Activated CD4-positive, alpha-beta T cell treated with anti-CD3 and anti-CD28 coated beads, Interleukin-2, amount 50 U/mL, for 1 hour (primary cell): ENCODE data around the gene GART.
A peak's percentile ranks its signal among the peaks of the same experiment; 100 is the strongest.

Source experiments
- DNase-seq: peaks from one replicate; pipeline ENCODE4 v3.0.0-alpha.2; 2020

The GART gene

DNA sequence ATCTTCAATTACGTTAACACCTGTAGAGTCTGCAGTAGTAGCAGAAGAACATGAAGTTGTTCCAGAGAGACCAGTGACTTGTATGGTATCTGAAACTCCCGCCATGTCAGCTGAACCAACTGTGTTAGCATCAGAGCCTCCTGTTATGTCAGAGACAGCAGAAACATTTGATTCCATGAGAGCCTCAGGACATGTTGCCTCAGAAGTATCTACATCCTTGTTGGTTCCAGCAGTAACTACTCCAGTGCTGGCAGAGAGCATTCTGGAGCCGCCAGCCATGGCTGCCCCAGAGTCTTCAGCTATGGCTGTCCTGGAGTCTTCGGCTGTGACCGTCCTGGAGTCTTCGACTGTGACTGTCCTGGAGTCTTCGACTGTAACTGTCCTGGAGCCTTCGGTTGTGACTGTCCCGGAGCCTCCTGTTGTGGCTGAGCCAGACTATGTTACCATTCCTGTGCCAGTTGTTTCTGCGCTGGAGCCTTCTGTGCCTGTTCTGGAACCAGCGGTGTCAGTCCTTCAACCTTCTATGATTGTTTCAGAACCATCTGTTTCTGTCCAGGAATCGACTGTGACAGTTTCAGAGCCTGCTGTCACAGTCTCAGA lies 11.2 kb upstream of the GART start:
- DNase-seq: no peak

DNA sequence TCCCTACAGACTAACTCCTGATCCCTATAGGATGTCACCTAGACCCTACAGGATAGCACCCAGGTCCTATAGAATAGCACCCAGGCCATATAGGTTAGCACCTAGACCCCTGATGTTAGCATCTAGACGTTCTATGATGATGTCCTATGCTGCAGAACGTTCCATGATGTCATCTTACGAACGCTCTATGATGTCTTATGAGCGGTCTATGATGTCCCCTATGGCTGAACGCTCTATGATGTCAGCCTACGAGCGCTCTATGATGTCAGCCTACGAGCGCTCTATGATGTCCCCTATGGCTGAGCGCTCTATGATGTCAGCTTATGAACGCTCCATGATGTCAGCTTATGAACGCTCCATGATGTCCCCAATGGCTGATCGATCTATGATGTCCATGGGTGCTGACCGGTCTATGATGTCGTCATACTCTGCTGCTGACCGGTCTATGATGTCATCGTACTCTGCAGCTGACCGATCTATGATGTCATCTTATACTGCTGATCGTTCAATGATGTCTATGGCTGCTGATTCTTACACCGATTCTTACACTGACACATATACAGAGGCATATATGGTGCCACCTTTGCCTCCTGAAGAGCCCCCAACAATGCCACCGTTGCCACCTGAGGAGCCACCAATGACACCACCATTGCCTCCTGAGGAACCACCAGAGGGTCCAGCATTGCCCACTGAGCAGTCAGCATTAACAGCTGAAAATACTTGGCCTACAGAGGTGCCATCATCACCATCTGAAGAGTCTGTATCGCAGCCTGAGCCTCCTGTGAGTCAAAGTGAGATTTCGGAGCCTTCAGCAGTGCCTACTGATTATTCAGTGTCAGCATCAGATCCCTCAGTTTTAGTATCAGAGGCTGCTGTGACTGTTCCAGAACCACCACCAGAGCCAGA lies 10.4 kb upstream of the GART start:
- no peak for DNase-seq

DNA sequence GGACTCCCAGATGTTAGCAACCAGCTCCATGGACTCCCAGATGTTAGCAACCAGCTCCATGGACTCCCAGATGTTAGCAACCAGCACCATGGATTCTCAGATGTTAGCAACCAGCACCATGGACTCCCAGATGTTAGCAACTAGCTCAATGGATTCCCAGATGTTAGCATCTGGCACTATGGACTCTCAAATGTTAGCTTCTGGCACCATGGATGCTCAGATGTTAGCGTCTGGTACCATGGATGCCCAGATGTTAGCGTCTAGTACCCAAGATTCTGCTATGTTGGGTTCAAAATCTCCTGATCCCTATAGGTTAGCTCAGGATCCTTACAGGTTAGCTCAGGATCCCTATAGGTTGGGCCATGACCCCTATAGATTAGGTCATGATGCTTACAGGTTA lies 9.7 kb upstream of the GART start:
- DNase-seq: no peak

DNA sequence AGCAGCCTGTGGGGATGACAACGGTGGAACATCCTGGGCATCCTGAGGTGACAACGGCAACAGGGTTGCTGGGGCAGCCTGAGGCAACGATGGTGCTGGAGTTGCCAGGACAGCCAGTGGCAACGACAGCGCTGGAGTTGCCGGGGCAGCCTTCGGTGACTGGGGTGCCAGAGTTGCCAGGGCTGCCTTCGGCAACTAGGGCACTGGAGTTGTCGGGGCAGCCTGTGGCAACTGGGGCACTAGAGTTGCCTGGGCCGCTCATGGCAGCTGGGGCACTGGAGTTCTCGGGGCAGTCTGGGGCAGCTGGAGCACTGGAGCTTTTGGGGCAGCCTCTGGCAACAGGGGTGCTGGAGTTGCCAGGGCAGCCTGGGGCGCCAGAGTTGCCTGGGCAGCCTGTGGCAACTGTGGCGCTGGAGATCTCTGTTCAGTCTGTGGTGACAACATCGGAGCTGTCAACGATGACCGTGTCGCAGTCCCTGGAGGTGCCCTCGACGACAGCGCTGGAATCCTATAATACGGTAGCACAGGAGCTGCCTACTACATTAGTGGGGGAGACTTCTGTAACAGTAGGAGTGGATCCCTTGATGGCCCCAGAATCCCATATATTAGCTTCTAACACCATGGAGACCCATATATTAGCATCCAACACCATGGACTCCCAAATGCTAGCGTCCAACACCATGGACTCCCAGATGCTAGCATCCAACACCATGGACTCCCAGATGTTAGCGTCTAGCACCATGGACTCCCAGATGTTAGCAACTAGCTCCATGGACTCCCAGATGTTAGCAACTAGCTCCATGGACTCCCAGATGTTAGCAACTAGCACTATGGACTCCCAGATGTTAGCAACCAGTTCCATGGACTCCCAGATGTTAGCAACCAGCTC lies 9.1 kb upstream of the GART start:
- no peak for DNase-seq

DNA sequence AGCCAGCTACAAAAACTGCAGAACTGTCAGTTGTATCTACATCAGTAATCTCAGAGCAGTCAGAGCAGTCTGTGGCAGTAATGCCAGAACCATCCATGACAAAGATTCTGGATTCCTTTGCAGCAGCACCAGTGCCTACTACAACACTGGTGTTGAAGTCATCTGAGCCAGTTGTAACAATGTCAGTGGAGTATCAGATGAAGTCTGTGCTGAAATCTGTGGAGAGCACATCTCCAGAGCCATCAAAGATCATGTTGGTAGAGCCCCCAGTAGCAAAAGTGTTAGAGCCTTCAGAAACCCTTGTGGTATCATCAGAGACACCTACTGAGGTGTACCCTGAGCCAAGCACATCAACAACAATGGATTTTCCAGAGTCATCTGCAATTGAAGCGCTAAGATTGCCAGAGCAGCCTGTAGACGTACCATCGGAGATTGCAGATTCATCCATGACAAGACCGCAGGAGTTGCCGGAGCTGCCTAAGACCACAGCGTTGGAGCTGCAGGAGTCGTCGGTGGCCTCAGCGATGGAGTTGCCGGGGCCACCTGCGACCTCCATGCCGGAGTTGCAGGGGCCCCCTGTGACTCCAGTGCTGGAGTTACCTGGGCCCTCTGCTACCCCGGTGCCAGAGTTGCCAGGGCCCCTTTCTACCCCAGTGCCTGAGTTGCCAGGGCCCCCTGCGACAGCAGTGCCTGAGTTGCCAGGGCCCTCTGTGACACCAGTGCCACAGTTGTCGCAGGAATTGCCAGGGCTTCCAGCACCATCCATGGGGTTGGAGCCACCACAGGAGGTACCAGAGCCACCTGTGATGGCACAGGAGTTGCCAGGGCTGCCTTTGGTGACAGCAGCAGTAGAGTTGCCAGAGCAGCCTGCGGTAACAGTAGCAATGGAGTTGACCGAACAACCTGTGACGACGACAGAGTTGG lies 8.2 kb upstream of the GART start:
- no peak for DNase-seq

DNA sequence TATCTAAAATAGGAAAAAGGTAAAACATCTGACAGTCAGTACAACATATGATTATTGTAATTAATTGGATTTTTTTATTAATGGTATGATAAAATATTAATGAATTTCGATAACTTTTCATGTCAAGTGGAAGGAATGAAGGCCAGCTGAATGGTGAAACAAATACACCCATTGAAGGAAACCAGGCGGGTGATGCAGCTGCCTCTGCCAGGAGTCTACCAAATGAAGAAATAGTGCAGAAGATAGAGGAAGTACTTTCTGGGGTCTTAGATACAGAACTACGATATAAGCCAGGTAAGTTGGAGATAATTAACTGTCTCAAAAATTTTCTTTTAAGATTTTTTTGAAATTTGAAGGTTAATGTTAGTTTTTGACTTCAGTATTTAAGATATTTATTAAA lies 4.2 kb upstream of the GART start:
- no peak for DNase-seq

DNA sequence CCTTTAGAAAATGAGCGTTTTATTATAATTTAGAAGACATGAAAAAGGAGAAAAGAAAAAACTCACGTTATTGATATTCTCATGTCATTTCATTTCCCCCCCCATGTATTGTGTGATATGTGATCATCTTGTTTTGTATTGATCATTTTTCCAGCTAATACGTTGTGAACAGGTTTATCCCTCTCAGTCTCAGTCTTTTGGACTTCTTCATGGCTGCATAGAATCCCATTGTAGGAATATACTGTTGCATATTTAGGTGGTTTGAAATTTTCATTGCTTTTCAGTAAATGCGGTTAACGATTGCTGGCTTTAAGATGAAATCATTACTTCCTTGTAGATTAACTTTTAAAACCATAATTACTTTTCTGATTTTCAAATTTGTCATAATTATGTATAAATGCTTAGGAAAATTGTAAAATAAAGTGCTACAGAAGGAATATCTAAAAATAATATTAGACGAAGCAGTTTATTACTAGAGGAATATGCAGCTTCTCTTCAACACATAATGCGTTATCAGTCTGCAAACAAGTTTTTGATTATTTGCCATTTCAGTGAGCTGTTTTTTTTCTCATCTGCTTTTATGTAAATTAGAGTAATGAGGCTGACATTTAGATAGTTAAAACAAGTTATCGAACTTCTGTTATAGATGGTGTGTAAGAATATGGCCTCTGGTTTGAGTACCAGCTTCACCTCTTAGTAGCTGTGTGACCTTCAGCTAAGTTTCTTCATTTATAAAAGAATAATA lies 2.7 kb upstream of the GART start:
- no peak for DNase-seq

DNA sequence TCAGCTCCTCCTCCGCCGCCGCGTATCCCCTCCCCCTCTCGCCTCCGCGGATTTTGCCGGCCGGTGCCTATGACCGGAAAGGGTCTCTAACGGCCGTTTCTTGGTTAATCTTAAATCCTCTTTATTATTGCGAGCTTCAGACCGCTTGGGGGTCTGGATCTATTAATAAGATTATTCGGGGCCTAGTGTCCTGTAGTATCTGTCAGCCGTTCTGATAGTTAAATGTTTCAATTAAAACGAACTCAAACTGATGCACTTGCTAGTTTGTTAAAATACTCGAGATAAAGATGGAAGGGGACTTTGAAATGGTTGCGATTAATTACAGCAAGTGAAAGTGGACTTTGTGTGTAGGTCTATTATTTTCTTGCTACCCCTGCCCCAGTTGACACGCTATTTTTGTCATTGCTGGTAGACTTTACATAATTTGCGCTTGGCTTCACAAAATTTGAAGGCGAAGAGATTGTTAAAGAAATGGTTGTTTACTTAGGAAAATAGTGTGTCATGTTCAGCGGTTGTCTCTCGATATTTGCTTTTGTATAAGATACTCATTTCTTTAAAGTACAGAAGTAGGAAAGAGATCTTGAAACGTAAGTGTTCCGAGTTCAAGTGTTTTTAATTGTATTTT lies 1.7 kb upstream of the GART start:
- DNase-seq: no peak

DNA sequence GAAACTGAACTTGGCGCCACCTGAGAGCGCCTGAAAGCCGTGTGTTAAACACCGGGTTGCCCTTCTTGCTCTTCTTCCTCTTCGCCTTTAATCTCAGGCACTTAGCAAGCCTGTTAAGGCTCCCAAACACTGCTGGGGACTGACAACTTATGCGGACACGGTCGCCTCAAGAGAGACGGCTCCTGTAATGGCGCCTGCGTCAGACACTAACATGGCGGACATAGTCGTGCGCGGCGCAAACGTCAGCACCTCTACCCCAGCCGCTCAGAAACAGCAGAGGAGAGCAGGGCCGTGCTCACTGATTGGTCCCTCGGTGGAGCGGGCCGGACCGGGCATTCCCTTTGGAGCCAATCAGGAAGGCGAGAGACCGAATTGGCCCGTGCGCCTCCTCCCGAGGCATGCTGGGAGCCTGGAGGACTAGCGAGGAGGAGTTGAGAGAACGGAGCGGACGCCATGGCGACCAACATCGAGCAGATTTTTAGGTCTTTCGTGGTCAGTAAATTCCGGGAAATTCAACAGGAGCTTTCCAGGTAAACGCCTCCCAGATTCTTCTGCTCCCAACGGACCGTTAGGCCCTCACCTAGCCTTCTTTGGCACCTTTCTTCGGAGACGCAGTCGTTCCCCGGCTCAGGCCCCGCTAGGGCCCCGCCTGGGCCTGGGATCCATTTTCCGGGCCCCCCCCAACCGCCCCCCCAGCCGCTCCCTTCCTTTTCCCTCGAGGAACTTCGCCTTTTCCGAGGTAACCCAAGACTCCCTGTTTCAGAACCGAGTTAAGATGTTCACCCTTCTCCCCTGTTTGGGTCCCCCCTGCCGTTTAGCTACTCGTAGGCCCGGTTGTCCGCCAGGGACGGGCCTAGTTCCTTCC lies 955 bp upstream of the GART start, which contains the start of gene SON:
Gene SON, plus strand, starts transcription at position 399 of the 865 bp plus-strand sequence. Its CDS starts 55 bp downstream, at position 454.
- DNase-seq: peak; percentile 97

DNA sequence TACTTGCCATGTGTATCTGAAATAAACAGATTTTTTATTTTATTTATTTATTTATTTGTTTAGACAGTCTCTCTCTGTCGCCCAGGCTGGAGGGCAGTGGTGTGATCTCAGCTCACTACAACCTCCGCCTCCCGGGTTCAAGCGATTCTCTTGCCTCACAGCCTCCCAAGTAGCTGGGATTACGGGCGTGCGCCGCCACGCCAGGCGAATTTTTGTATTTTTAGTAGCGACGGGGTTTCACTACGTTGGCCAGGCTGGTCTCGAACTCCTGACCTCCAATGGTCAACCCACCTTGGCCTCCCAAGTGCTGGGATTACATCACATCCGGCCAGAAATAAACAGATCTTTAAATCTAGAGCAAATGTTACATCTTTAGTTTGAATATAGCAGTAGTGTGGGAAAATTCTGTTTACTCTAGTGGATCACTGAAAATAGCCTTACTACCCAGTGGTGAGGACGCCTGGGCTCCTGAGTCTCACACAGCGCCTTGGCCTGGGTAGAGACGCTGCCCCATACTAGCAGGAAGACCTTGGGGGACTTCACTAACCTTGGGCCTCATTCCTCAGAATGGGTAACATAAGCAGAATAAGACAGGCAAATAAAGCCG lies 709 bp downstream of the GART start:
- DNase-seq: no peak

DNA sequence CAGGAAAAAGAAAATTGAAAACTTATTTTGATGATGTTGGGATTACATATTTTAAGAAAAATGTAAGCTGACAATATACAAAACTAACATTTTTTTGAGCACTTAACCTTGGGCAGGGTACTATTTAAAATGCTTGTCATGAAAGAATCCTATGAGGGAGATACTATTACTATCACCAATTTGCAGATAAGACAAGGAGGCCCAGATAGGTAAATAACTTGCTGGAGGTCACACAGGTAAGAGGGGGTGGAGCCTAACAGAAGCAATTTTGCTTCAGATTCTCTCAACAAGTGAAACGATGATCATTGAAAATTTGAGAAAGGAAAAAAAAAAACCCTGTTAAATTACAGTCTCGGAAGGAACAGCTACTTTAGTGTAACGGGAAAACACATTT lies 1.2 kb downstream of the GART start:
- no peak for DNase-seq

DNA sequence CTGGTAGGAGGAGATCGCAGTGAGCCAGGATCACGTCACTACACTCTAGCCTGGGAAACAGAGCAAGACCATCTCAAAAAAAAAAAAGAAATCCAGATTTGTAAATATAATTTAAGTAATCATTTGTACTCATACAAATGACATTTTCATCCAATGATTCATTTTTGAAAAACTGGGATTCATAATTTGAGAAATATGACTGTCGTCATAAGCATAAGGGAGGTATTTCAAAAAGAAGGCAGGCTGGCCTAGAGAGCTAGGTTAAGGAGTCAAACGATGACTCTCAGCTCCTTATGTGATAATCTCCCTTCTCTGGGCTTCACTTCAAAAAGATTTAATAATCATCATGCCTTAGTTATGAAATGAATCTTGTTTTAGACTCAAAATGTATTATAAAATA lies 2.3 kb downstream of the GART start:
- DNase-seq: no peak

DNA sequence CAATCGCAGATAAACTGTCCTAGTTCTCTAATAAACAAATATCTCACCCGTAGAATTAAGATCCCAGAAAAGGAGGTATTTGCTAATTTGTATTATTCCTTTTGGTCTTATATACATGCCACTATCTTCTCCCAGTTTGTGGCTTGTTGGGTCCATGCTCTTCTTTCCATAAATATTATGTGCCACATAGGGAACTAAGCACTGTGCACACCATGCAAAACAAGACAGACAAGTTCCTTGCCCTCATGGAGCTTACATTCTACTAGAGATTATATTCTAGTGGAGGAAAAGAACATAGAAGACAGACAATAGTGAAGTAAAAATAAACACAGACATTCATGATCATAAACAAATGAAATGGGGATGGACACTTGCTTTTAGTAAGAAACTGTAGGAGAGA lies 4.7 kb downstream of the GART start:
- no peak for DNase-seq

DNA sequence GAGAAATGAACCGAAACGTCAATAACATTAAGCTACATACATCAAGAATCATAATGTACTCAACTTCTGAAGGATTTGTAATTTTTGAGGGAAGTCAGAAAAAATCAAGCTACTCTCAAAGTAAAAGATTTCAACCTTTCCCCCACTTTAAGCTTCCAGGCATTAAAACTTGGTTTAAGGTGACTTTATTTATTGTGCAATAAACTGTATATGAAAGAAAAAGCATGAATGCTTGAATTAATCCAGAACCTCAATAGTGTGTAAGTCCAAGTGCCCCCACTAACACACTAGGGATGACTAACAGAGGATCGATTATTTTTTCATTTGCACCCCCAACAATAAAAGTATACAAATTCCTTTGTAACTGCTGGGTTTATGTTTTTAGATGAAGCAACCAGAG lies 10.9 kb downstream of the GART start:
- DNase-seq: no peak

DNA sequence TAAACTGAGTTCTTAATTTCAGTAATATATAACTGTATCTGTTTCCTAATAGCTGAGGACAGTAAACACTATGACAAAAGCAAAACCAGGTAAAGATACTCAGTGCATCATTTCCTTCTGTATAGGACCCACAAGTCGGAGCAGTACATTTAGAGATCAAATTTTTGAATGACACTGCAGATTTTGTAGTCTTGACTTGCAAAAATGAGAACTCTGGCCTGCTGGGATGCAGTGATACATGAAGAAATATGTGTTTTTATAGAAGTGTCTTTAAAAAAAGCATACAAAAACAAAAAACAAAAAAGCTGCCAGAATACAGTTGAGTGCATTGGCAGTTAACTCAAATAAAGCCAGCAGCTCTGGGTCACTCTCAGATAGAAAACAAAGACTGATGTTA lies 19.0 kb downstream of the GART start:
- no peak for DNase-seq

DNA sequence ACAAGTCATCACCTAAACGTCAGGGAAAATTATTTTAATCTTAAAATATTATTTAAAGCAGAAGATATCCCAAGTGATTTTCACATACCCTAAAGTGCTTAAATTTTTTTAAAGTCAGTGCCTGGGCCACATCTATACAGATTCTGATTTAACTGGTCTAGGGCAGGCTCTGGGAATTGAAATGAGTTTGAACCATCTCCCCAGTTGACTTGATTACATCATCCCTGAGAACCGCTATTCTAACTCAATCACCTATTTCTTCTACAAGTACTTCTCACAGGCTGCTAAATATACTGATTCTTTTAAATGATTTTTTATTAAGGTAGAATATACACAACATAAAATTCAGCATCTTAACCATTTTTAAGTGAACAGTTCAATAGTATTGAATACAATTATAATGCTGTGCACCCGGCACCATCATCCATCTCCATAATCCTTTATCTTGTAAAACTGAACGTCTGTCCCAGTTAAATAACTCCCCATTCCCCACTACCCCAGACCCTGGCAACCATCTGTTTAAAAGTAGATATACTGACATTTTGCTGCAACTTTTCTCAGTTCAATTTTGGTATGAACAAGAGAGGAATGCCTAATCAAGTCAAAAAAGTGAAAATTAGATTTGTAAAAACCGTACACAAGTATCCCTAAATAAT lies 19.5 kb downstream of the GART start:
- DNase-seq: no peak

DNA sequence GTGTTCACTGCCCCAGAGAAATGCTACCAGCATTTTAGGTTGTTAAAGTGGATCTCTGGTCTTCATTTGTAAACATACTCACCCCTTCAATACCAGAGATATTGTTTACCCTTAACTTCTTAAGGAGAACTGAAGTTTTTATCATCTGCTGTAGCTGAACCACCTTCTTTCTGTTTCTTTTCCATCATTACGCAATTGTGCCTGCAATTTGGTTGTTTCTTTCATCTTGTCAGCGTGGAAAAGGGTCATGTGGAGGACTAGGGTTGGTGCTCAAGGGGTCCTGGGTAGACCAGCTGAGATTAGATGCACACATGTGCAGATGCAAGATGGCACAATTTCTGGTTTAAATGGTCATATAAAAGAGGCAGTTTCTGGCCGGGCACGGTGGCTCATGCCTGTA lies 23.0 kb downstream of the GART start:
- DNase-seq: no peak

DNA sequence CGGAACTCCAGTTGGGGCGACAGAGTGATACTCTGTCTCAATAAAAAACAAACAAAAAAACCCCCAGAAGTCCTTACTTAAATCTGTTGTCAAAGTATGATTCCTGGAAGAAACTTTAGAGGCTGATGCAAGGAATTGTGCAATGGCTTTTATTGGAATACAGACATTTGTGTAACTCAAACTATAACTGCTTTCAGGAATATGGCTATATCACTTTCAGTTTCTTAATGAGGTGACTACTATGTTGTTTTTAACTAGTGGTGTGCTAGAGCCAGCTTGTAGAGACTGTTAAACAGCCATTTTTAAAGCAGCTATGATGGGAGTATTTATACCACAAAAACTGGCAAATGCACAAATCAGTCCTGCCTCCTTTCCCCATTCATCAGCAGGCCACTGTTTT lies 27.7 kb downstream of the GART start:
- DNase-seq: no peak

DNA sequence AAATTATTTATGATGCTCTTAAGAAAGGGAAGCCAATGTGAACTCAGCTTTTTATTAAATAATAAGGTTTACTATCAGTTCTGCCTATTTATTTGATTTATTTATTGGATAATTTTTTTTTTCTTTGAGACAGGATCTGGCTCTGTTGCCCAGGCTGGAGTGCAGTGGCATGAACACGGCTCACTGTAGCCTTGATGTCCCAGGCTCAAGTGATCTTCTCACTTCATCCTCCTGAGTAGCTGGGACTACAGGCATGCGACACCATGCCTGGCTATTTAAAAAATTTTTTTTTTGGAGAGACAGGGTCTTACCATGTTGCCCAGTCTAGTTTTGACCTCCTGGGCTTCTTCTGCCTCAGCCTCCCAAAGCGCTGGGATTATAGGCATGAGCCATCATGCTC lies 29.4 kb downstream of the GART start:
- no peak for DNase-seq
